ENCODE measurements around the gene INPP5K.

DNA sequence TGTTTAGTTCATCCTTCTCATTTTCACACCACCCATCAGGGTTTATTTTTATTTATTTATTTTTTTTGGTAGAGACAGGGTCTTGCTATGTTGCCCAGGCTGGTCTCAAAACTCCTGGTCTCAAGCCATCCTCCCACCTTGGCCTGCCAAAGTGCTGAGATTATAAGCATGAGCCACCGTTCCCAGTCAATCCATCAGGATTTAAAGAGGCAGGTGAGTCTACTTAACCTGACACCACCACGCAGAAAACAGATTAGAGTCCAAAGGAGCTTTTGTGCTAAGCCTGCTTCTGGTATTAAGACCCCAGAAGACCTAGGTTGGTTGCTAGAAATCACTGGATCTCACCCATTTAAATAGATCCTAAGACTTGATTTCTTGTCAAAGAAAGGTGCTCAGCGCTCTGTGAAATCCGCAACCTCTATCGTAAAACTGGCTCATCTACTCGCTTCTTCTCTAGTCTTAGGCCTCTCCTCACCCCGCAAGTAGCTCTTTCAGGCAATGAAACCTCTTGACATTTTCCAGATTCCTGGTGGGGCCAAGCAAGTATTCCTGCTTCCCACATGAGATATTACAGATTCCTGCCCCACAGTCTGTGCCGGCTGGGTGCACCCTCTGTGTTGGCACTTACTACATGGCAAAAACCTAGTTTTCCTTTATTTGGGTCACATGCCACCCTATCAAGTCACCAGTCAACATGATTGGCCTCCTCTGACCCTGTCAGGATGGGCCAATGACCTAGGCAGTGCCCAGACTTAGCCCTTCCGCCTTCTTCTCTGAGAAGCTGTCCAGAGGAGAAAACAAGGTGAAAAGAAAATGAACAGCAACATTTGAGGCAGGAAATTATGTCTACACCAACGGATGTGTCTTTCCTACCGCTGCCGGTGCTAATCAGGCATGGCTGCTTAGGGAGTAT is 37.2 kb upstream of the INPP5K start:
- TF ChIP-seq, protein P1, sequence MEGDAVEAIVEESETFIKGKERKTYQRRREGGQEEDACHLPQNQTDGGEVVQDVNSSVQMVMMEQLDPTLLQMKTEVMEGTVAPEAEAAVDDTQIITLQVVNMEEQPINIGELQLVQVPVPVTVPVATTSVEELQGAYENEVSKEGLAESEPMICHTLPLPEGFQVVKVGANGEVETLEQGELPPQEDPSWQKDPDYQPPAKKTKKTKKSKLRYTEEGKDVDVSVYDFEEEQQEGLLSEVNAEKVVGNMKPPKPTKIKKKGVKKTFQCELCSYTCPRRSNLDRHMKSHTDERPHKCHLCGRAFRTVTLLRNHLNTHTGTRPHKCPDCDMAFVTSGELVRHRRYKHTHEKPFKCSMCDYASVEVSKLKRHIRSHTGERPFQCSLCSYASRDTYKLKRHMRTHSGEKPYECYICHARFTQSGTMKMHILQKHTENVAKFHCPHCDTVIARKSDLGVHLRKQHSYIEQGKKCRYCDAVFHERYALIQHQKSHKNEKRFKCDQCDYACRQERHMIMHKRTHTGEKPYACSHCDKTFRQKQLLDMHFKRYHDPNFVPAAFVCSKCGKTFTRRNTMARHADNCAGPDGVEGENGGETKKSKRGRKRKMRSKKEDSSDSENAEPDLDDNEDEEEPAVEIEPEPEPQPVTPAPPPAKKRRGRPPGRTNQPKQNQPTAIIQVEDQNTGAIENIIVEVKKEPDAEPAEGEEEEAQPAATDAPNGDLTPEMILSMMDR (conservative IDR thresholded peaks at IDR 0.05; ENCODE audit: low read depth, low read length) = no peak
- TF ChIP-seq EZH2 (IDR thresholded peaks at IDR 0.05; ENCODE audit: borderline replicate concordance, low read depth, low read length, poor library complexity, severe bottlenecking) = no peak

All from A673 (cell line).